Left lung (tissue), 10 donors: Measurements from ENCODE around the gene CHURC1. TPM values are rescaled to one million over a fixed set of nuclear protein-coding genes. Genes with fewer than 3 reads are reported as not detected.

Source experiments
- ATAC-seq: fragments of 200-7000 bp; cut with Tn5 transposase; one replicate; pipeline ENCODE4 v1.9.1; 2020; ENCODE audit warnings: moderate library complexity
- DNase-seq, 4 donors: peaks; one replicate each; pipeline ENCODE4 v3.0.0-alpha.2; 2013 to 2020
- H3K27ac ChIP-seq, 2 donors: fragments of 200-600 bp; sonication (generic) in 1 of 2; one replicate each; pipeline versions ENCODE4 v1.5.0 to v1.8.0; 2020 to 2021
- H3K27me3 ChIP-seq, 2 donors: fragments of 200-600 bp; sonication (generic) in 1 of 2; one replicate each; pipeline versions ENCODE4 v1.5.0 to v1.8.0; 2020 to 2021
- H3K36me3 ChIP-seq, 2 donors: fragments of 200-600 bp; sonication (generic) in 1 of 2; one replicate each; pipeline versions ENCODE4 v1.5.0 to v1.8.0; 2020 to 2021
- H3K4me1 ChIP-seq, 2 donors: fragments of 200-600 bp; one replicate each; pipeline ENCODE4 v1.8.0; 2021
- H3K4me3 ChIP-seq, 2 donors: fragments of 200-600 bp; sonication (generic) in 1 of 2; one replicate each; pipeline versions ENCODE4 v1.5.0 to v1.8.0; 2020 to 2021; ENCODE audit warnings: mild to moderate bottlenecking in 1 of 2
- H3K9me3 ChIP-seq, 2 donors: fragments of 200-600 bp; sonication (generic) in 1 of 2; one replicate each; pipeline versions ENCODE4 v1.5.0 to v1.8.0; 2020 to 2021
- CTCF ChIP-seq, 2 donors: fragments of 200-600 bp; sonication (generic) in 1 of 2; IDR thresholded peaks; one replicate each; pipeline versions ENCODE4 v1.5.0 to v1.8.0; 2021; ENCODE audit warnings: antibody characterized with exemption in 2 of 2
- intact Hi-C, 2 donors: fragments of 100-400 bp; cut with DNase I; formaldehyde crosslinking; loops; one replicate each; pipeline versions ENCODE4 v1.11.2 to v1.14.2; 2022
- polyA plus RNA-seq, 6 donors: library from polyadenylated mRNA; unstranded; fragments of 120-200 nt; gene quantifications; one replicate each; pipeline ENCODE4 v1.2.1, GENCODE V29; 2013; ENCODE audit not compliant: insufficient read length in 6 of 6
- total RNA-seq, 2 donors: library from RNA; stranded (reverse); fragmentation: NEBNext Ultra II Directional; extraction: Animal tissue kit (Norgen Biotek cat#: 25700); gene quantifications; one replicate each; pipeline ENCODE4 v1.2.1, GENCODE V29; 2021
- donor health status: DM: no; HTN: yes; CAD: no.
- donor health status: DM: no; HTN: no; CAD: no.

Gene CHURC1
- total and polyA plus RNA-seq, 8 donors, result 46.8 to 70.2 (median 58.9) TPM

GRCh38 chr14:64950889-64951288 lies 36.6 kb downstream of the CHURC1 start:
- Histone ChIP-seq H3K27me3 (no peaks in the 10 kb centered on the region), H3K4me3 (no peak overlapping the region), H3K4me1 (peaks cover 0 to 16% of the 10 kb centered on the region in 2 donors), H3K27ac (no peak overlapping the region), H3K9me3 (no peaks in the 10 kb centered on the region), H3K36me3 (peaks cover 0 to 62% of the 10 kb centered on the region in 2 donors)
- intact Hi-C loops, result no loop called here
- no peak for DNase-seq
- ATAC-seq, result no peak
- TF ChIP-seq CTCF (IDR thresholded peaks at IDR 0.05), result no peak

GRCh38 chr14:64951291-64951690 lies 37.0 kb downstream of the CHURC1 start:
- no peak overlapping the region for H3K27ac ChIP-seq
- H3K36me3 ChIP-seq, result peaks cover 0 to 61% of the 10 kb centered on the region in 2 donors
- H3K9me3 ChIP-seq, result no peaks in the 10 kb centered on the region
- H3K4me3 ChIP-seq, result no peak overlapping the region
- TF ChIP-seq CTCF (IDR thresholded peaks at IDR 0.05), result no peak
- H3K27me3 ChIP-seq, result no peaks in the 10 kb centered on the region
- peaks cover 0 to 12% of the 10 kb centered on the region in 2 donors for H3K4me1 ChIP-seq
- intact Hi-C loops, result no loop called here
- DNase-seq, result no peak
- no peak for ATAC-seq

- Histone ChIP-seq H3K27ac (no peak overlapping the region), H3K9me3 (no peaks in the 10 kb centered on the region)
Measured at GRCh38 chr14:64951724-64952123, 37.5 kb downstream of the CHURC1 start.

GRCh38 chr14:64952598-64953309 lies 38.5 kb downstream of the CHURC1 start:
- intact Hi-C loops, result no loop called here
- DNase-seq, result no peak
- H3K4me3 ChIP-seq, result no peak overlapping the region

More at GRCh38 chr14:64951724-64952123, 37.5 kb downstream of the CHURC1 start:
- intact Hi-C loops, result no loop called here
- peaks cover 0 to 8% of the 10 kb centered on the region in 2 donors for H3K4me1 ChIP-seq
- H3K4me3 ChIP-seq, result no peak overlapping the region
- no peaks in the 10 kb centered on the region for H3K27me3 ChIP-seq
- no peak for TF ChIP-seq CTCF (IDR thresholded peaks at IDR 0.05)
- H3K36me3 ChIP-seq, result peaks cover 0 to 57% of the 10 kb centered on the region in 2 donors
- no peak for DNase-seq
- no peak for ATAC-seq

GRCh38 chr14:64953310-64953654 lies 39.0 kb downstream of the CHURC1 start:
- H3K27me3 ChIP-seq, result no peaks in the 10 kb centered on the region
- intact Hi-C loops, result no loop called here
- DNase-seq (no peak), ATAC-seq (no peak)
- no peaks in the 10 kb centered on the region for H3K4me1 ChIP-seq
- no peak for TF ChIP-seq CTCF (IDR thresholded peaks at IDR 0.05)
- H3K27ac ChIP-seq, result no peak overlapping the region
- peaks cover 0 to 43% of the 10 kb centered on the region in 2 donors for H3K36me3 ChIP-seq
- H3K4me3 ChIP-seq, result no peak overlapping the region
- no peaks in the 10 kb centered on the region for H3K9me3 ChIP-seq

More at GRCh38 chr14:64952598-64953309, 38.5 kb downstream of the CHURC1 start:
- H3K27me3 ChIP-seq, result no peaks in the 10 kb centered on the region
- H3K4me1 ChIP-seq, result no peaks in the 10 kb centered on the region
- no peaks in the 10 kb centered on the region for H3K9me3 ChIP-seq
- no peak for TF ChIP-seq CTCF (IDR thresholded peaks at IDR 0.05)
- H3K27ac ChIP-seq, result no peak overlapping the region
- peaks cover 0 to 48% of the 10 kb centered on the region in 2 donors for H3K36me3 ChIP-seq
- no peak for ATAC-seq
